Mucosa of descending colon (tissue), 3 donors: ENCODE data around the gene LYVE1. TPM values are rescaled to one million over a fixed set of nuclear protein-coding genes. Genes with fewer than 3 reads are reported as not detected.

Experiments
- ATAC-seq: fragments of 200-7000 bp; cut with Tn5 transposase; one replicate; pipeline ENCODE4 v1.9.1; 2020; ENCODE audit warnings: mild to moderate bottlenecking, moderate library complexity
- DNase-seq, 3 donors: peaks; one replicate each; pipeline ENCODE4 v3.0.0-alpha.2; 2020
- H3K36me3 ChIP-seq: fragments of 200-600 bp; one replicate; pipeline ENCODE4 v1.8.0; 2021; ENCODE audit warnings: low read depth, mild to moderate bottlenecking
- H3K4me1 ChIP-seq: fragments of 200-600 bp; one replicate; pipeline ENCODE4 v1.8.0; 2021; ENCODE audit warnings: low read depth, mild to moderate bottlenecking
- H3K4me3 ChIP-seq: fragments of 200-600 bp; one replicate; pipeline ENCODE4 v1.8.0; 2021; ENCODE audit warnings: mild to moderate bottlenecking
- H3K9me3 ChIP-seq: fragments of 200-600 bp; one replicate; pipeline ENCODE4 v1.8.0; 2021; ENCODE audit warnings: mild to moderate bottlenecking
- CTCF ChIP-seq: fragments of 200-600 bp; IDR thresholded peaks from one replicate; pipeline ENCODE4 v1.8.0; 2022; ENCODE audit warnings: antibody characterized with exemption, mild to moderate bottlenecking
- intact Hi-C, 2 donors: fragments of 100-400 bp; cut with DNase I in 1 of 2; cut with micrococcal nuclease in 1 of 2; formaldehyde crosslinking; loops; one replicate each; pipeline versions ENCODE4 v1.11.0 to v1.11.1; 2022; cut with DNase I, micrococcal nuclease
- total RNA-seq, 3 donors: library from RNA; stranded (reverse); fragmentation: NEBNext Ultra II Directional in 2 of 3; extraction: Animal tissue kit (Norgen Biotek cat#: 25700) in 2 of 3; gene quantifications; one replicate each; pipeline versions ENCODE4 v1.2.1 to v1.2.4, GENCODE V29; 2021 to 2023
- donor health status: DM: no; HTN: no; CAD: no; lungs with moderate emphysema.
- donor health status: DM: no; HTN: no; CAD: no.
- donor health status: DM: no; HTN: yes; CAD: no.

The LYVE1 gene
- total RNA-seq, 3 donors from 2014 or later = 14.4 to 137 (median 43.4) TPM

- H3K36me3 ChIP-seq = no peaks in the 10 kb centered on the region
- H3K9me3 ChIP-seq = no peaks in the 10 kb centered on the region
- intact Hi-C loops = loop anchor here in 1 of 2 donors (10.0 kb wide), 1 partner anchor 217 kb away; no protein-coding TSS in a partner anchor
- no peaks in the 10 kb centered on the region for H3K4me1 ChIP-seq
- no peak for TF ChIP-seq CTCF
- DNase-seq = no peak
- no peak overlapping the region for H3K4me3 ChIP-seq
- ATAC-seq = no peak
Observed at GRCh38 chr11:10518123-10518522, 50.3 kb downstream of the LYVE1 start.

- Histone ChIP-seq H3K4me1 (no peaks in the 10 kb centered on the region), H3K36me3 (no peaks in the 10 kb centered on the region), H3K9me3 (no peaks in the 10 kb centered on the region), H3K4me3 (no peak overlapping the region)
- DNase-seq = no peak
- no peak for TF ChIP-seq CTCF
- ATAC-seq = no peak
- intact Hi-C loops = loop anchor here in 1 of 2 donors (10.0 kb wide), 1 partner anchor 219 kb away; no protein-coding TSS in a partner anchor
Observed at GRCh38 chr11:10515418-10515817, 53.0 kb downstream of the LYVE1 start.

- DNase-seq (no peak), ATAC-seq (no peak)
- Histone ChIP-seq H3K4me1 (no peaks in the 10 kb centered on the region), H3K36me3 (no peaks in the 10 kb centered on the region), H3K9me3 (no peaks in the 10 kb centered on the region), H3K4me3 (no peak overlapping the region)
- TF ChIP-seq CTCF = no peak
- intact Hi-C loops = loop anchor here in 1 of 2 donors (10.0 kb wide), 1 partner anchor 220 kb away; no protein-coding TSS in a partner anchor
Observed at GRCh38 chr11:10514709-10515108, 53.8 kb downstream of the LYVE1 start.

- no peak overlapping the region for H3K4me3 ChIP-seq
- no peaks in the 10 kb centered on the region for H3K4me1 ChIP-seq
- no peak for DNase-seq
- H3K36me3 ChIP-seq = no peaks in the 10 kb centered on the region
- H3K9me3 ChIP-seq = no peaks in the 10 kb centered on the region
- no peak for TF ChIP-seq CTCF
- ATAC-seq = no peak
- intact Hi-C loops = loop anchor here in 1 of 2 donors (10.0 kb wide), 1 partner anchor 221 kb away; no protein-coding TSS in a partner anchor
Observed at GRCh38 chr11:10514202-10514601, 54.3 kb downstream of the LYVE1 start.

- DNase-seq = no peak
- no peak for ATAC-seq
Observed at GRCh38 chr11:10511181-10511621, 57.3 kb downstream of the LYVE1 start.

More at GRCh38 chr11:10511181-10511621, 57.3 kb downstream of the LYVE1 start:
- intact Hi-C loops = loop anchor here in 1 of 2 donors (10.0 kb wide), 1 partner anchor 224 kb away; no protein-coding TSS in a partner anchor
- no peak overlapping the region for H3K4me3 ChIP-seq
- no peak for TF ChIP-seq CTCF
- no peaks in the 10 kb centered on the region for H3K9me3 ChIP-seq
- no peaks in the 10 kb centered on the region for H3K36me3 ChIP-seq
- H3K4me1 ChIP-seq = no peaks in the 10 kb centered on the region

Other genes starting within 250 kb of the LYVE1 start
- gene AMPD3, start 113.4 kb downstream of the LYVE1 start, total RNA-seq = 10 to 100 TPM in 2 of 3 donors, 1 to 10 TPM in 1; 7.2 to 16.2 (median 10.6) TPM
- gene RNF141, start 27.5 kb downstream of the LYVE1 start, total RNA-seq = 10 to 100 TPM; 32.8 to 35.5 (median 34.7) TPM
- 100 to 1,000 TPM in 1 of 3 donors, 10 to 100 TPM in 1, 1 to 10 TPM in 1; 7.5 to 134 (median 15.4) TPM for gene IRAG1, start 125.1 kb upstream of the LYVE1 start, total RNA-seq
- gene CTR9, start 182.6 kb upstream of the LYVE1 start, total RNA-seq = 10 to 100 TPM; 27.1 to 30.9 (median 27.4) TPM
- 100 to 1,000 TPM; 776 to 976 (median 934) TPM for gene EIF4G2, start 240.3 kb upstream of the LYVE1 start, total RNA-seq